Measurements from ENCODE around the gene GRAP2.

Gene GRAP2

GRCh38 chr22:39997421-39997820, 96.5 kb downstream of the GRAP2 start:
- DNase-seq, result no peak

- no peak for DNase-seq
Measured at GRCh38 chr22:39997939-39998726, 97.2 kb downstream of the GRAP2 start.

GRCh38 chr22:39999144-39999757, 98.4 kb downstream of the GRAP2 start:
- DNase-seq, result no peak

- no peak for DNase-seq
Measured at GRCh38 chr22:40000171-40000570, 99.3 kb downstream of the GRAP2 start.

GRCh38 chr22:40001106-40001505, 100.2 kb downstream of the GRAP2 start:
- no peak for DNase-seq

DNA sequence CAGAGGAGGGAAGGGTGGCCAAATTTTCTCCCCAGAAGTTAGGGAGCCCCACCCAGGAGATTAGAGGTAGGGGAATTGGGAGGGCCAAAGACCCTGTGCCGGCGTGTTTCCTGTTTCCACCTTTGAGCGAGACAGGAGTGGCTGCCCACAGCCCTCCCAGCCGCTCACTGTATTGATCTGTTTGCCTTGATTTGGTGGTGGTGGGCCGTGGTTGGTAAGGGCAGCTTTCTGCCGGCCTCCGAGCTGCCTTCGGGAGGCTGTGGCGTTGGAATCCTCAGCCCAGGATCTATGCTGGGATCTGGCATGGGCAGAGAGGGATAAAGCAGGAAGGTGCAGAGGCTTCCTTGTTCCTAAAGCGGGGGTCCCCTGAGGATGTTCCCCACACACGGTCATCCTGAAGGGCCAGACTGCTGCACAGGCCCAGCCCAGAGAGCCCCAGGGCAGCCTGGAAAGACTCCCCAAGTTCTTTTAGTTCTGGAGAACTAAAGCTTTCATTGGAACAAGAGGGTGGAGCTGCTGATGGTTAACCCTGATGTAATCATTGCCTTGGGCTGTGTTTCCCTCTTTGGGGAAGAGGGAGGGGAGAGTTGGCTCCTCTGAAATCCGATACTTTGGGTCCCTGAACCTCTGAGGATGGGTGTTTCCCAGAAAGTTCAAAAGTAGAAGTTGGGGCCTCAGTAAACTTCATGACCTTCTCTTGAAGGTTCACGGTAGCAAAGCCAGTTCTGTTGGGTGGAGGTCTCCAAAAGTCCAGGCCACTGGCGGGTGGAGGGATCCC, 101.1 kb downstream of the GRAP2 start:
- no peak for DNase-seq

DNA sequence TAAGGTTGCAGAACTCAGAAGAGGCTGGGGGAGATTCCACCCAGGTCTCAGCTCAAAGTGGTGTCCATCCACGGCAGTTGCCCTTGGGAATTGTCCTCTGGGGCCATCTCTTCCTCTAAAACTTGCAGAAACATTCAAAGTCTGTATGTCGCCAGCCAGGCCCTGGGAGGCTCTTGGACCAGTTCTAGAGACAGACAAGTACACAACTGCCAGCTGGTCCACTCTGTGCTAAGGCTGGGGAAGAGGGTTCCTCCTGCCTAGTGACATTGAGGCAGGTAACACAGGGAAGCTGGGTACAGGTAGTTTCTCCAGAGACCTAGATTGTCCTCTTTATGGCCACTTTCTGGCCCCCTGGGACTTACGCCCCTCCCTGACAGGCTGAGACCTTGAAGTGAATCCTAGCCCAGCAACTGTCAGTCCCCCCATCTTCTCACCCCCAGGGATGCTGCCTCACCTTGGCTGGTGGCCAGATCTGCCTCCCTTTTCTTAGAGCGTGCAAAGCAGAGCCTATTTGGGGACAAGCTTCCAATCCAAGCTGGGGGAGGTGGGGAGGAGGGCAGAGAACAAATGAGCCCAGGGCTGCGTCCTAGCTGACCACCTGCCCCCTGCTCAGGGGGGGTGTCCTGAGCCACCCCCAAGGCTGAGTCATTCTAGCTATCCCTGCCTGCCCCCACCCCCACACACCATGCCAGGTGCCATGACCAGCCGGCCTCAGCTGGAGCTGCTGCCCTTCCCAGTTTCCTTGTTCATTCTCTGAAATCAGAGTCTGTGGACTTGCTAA, 102.2 kb downstream of the GRAP2 start:
- DNase-seq, result no peak

DNA sequence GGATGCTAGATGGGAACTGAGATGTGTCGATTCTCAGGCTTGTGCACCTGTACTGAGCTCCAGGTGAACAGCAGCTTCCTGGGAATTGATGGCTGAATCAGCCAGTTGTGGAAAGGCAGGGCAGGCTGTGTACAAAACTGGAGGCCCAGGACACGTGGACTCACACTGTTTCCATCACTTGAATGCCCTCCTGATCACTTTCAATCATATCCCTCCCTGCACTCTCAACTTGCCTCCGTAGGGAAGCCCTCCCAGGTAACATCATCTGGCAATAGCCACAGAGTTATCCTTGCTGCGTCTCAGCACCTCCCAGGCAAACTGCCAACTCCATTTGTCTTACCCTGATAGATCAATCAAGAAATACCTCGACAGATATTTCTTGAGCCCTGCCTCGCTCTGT, 104.0 kb downstream of the GRAP2 start:
- DNase-seq, result no peak

DNA sequence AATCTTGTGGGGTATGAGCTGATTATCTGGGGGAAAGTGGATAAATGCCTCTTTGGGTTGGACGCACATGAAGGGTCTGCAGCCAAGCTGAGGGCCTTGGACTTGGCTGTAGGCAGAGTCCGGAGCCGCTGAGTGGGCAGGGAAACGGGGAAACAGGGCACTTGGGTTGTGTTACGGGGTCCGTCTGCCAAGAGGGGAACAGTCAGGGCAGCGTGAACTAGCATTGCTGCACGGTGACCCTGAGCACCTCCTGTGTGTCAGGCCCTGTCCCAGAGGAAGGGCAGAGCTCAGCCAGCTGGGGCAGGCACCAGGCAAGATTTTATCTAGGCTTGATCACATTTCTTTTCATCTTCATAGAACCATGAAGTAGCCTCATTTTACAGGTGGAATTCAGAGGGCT, 105.8 kb downstream of the GRAP2 start:
- DNase-seq, result no peak

GRCh38 chr22:40007853-40008710, 107.2 kb downstream of the GRAP2 start:
- DNase-seq, result no peak

DNA sequence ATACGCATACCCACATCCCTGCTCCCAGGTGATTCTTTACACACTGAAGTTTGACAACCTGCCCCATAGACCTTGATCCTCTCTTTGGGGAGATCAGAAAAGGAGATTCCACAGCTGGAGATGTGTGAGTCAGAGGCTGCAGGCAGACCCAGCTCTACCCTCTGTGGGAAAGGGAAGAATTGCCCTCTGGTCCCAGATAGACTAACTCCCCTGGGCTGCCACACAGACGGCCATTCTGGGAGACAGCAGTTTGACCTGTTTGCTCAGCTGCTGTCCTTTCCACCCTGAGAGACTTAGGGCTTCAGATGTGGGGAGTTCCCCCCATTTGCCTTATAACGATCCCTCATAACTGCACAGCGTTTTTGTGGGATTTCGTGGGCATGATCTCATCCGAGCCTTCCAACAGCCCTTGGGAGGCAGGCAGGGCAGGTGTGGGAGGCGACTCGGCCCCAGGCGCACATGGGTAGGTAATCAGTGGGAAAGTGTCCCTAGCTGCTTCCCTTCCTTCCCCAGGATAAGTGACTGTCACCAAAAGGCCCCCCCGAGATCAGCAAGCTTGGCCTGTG, 107.9 kb downstream of the GRAP2 start:
- no peak for DNase-seq

DNA sequence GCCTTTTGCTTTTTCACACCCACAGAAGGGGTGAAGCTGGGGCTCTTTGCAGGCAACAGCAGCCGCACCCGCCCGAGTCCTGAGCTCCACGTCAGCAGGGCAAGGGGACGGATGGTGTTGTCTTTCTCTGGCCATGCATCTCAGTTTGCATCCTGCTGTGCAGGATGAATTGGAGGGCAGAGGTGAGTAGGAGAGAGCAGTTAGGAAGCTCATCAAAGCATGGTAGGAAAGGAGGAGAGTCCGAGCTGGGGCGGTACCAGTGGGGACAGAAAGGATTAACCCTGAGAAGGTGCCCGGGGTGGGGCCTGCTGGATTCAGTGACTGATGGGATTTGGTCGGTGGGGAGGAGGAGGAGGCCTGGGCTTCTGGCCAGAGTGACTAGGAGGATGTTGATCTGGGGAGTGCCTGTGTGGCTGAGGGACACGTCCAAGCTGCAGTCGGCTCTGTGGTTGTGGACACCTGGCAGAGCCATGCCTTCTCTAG, 108.4 kb downstream of the GRAP2 start:
- no peak for DNase-seq

DNA sequence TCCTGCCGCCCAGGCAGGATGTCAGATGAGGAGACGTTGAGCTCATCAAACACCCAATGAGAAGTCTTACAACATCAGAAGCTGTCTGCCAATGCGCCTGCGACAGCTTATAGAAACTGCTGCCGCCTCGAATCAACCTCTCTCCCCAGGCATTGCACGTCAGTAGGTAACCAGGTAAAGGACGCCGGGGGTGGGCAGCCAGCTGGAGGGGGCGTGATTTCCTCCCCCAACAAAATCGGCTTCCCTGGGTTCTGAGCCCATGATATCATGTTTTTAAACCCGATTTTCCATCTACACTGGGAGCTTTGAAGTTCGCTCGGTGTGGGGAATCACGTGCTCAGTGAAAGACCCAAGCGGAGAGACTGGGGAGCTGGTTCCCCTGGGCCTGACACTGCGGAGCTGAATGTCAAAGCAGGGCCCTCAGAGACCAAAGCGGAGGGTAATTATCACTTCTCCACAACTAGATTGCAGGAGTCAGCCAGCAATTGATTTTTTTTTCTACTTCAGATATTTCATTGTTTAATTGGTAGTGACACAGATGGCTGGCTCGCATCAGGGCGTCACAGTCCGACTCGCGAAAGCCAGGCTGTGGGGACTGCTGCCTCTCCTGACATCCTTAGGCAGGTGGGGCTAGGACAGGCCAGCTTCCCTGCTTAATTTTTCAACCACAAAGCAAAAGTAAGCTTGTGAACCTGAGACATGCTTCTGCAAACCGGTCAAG, 109.2 kb downstream of the GRAP2 start:
- DNase-seq, result peak; percentile 33 to 37

- DNase-seq, result no peak
Measured at GRCh38 chr22:40010746-40011145, 109.9 kb downstream of the GRAP2 start.

DNA sequence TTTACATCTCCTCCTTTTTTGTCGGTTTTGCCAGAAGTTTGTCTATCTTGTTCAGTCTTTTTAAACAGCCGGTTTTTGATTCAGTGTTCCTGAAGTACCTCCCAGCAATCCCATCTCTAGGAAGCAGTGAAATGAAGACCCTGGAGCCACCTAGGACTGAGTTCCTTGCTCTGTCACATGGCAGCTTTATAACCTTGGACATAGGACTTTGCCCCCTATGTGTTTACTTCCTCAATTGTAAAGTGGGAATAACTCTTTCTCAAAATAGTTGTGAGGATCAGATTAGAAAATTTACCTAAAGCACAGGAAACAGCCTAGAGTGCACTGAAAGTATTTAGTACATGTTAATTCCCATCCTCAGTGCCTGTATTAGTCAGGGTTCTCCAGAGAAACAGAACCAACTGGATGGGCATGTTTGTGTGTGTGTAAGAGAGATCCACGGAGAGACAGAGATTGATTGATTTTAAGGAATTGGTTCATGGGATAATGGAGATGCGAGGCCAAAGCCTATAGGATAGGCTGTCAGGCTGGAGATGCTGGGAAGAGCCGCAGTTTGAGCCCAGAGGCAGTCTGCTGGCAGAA, 113.9 kb downstream of the GRAP2 start:
- no peak for DNase-seq

DNA sequence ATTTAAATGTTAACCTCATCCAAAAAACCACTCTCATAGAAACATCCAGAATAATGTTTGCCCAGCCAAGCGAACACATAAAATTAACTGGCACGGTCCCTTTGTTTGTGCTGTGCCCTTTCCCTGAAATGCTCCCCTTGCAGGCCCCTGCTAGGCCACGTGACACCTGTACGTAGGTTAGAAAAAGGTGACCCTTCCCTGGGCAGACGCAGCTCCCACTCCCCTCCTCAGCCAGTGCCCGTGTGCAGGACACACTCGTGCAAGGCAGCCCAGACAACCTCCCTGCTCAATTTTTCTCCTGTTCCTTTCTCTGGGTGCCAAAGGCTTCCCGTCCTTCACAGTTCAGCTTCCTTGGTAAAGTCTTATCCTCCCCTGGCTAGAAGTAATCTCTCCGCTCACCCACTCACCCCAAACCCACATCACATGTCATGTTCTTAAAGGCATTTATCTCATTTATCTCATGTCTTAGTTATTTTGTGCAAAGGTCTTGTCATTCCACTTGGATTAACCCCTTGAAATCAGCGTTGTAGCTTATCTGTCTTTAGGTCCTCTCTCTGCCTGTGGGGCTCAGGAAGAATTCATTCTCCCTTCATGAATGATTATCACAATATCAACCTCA, 114.6 kb downstream of the GRAP2 start:
- DNase-seq, result no peak

DNA sequence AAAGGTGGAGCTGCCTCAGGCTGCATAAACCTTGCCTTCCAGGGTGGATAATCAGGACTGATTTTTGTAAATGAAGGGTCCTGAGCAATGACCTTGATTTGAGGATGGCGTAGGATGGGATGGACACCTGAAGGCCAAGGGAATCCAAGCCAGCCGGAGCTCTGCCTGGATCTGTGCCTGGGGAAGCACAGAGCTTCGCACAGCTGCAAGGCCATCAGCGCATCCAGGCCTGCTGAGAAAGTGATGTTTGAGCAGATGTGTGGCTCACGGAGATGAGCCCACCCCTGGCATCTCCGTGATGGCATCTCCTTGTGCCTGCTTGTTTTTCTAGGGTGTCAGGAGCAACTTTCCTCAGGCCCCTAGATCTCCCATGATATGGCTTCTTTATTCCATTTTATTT, 117.2 kb downstream of the GRAP2 start:
- DNase-seq, result no peak

GRCh38 chr22:40019100-40019499, 118.2 kb downstream of the GRAP2 start:
- DNase-seq, result no peak

GRCh38 chr22:40020956-40021355, 120.1 kb downstream of the GRAP2 start:
- DNase-seq, result no peak

DNA sequence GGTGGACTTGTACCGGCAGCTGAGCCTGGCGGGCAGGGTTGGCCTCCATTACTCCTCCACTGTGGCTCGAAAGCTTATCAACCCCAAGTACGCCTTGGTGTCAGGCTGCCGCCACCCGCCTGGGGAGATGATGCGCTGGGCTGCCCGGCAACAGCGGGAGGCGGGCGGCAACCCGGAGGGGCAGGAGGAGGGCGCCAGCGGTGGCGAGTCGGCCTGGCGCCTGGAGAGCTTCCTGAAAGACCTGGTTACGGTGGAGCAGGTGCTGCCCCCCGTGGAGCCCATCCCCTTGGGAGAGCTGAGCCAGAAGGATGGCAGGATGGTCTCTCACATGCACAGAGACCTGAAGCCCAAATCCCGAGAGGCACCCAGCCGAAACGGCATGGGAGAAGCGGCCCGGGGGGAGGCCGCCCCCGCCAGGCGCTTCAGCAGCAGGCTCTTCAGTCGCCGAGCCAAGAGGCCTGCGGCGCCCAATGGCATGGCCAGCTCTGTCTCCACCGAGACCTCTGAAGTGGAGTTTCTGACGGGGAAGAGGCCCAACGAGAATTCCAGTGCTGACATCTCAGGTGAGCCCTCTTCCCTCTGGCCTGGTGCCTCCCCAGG, 120.6 kb downstream of the GRAP2 start:
- no peak for DNase-seq
